HepG2 (cell line): ENCODE measurements around the gene DAD1. TPM values are rescaled to one million over a fixed set of nuclear protein-coding genes. Genes with fewer than 3 reads are reported as not detected.

Experiments
- ATAC-seq: fragments of 200-7000 bp; cut with Tn5 transposase; 3 replicates; pipeline ENCODE4 v1.9.1; 2020; ENCODE audit warnings: mild to moderate bottlenecking, moderate library complexity
- BruUV-seq: library from RNA; stranded (reverse); fragments of 400-500 nt; replicated peaks from 2 replicates; lab custom pipeline; 2021; lab: Mats Ljungman, UMichigan
- CTCF ChIA-PET: fragments of 300-600 bp; formaldehyde crosslinking; extraction: SDS; loops from one replicate; lab custom pipeline; 2021; ENCODE audit warnings: low total read pairs, inconsistent platforms, low intra/inter-chr PET ratio; lab: Yijun Ruan, JAX
- POLR2A ChIA-PET: fragments of 350-600 bp; sonication (Branson Sonifier 250); formaldehyde crosslinking; loops from one replicate; lab custom pipeline; 2020; ENCODE audit warnings: antibody characterized with exemption, inconsistent platforms; lab: Yijun Ruan, JAX
- DNase-seq: peaks from one replicate; pipeline ENCODE4 v3.0.0-alpha.2; 2015; ENCODE audit warnings: low spot score
- FAIRE-seq: peaks from 3 replicates; lab custom pipeline; 2011; peaks lifted over from hg19 to GRCh38; lab: Jason Lieb, UNC
- H2AFZ ChIP-seq: one replicate; pipeline ENCODE4 v1.6.1; 2011; ENCODE audit warnings: low read length, inconsistent platforms
- H3K27ac ChIP-seq: fragments of 300-600 bp; 3 replicates; pipeline ENCODE4 v1.8.0; 2011; ENCODE audit warnings: mixed run types, mild to moderate bottlenecking, mixed read lengths, low read length, inconsistent platforms; ENCODE audit not compliant: insufficient read depth; ENCODE audit errors: extremely low read length
- H3K27me3 ChIP-seq, 2 experiments: fragments of 200-600 bp in 1 of 2; 2 replicates in 1 of 2; 3 replicates in 1 of 2; pipeline versions ENCODE4 v1.6.0 to v1.8.0; 2011; ENCODE audit warnings: low read length in 2 of 2, mild to moderate bottlenecking in 2 of 2, moderate library complexity in 2 of 2, inconsistent platforms in 1 of 2; ENCODE audit not compliant: insufficient read depth in 2 of 2, control insufficient read depth in 1 of 2
- H3K36me3 ChIP-seq, 2 experiments: fragments of 200-600 bp in 1 of 2; replicated peaks in 1 of 2; 2 replicates in 1 of 2; 3 replicates in 1 of 2; pipeline versions ENCODE4 v1.5.1 to v1.8.0; 2011; ENCODE audit warnings: low read length in 2 of 2, inconsistent platforms in 1 of 2; ENCODE audit not compliant: insufficient read depth in 2 of 2, control insufficient read depth in 1 of 2
- H3K4me1 ChIP-seq: 2 replicates; pipeline ENCODE4 v1.5.1; 2012; ENCODE audit warnings: low read length, inconsistent platforms; ENCODE audit not compliant: insufficient read depth
- H3K4me2 ChIP-seq: 2 replicates; pipeline ENCODE4 v1.6.0; 2011; ENCODE audit warnings: low read depth, low read length, inconsistent platforms
- H3K4me3 ChIP-seq, 3 experiments: fragments of 200-600 bp in 1 of 3; sonication (generic), shearing (Covaris generic) in 1 of 3; replicated peaks in 1 of 3; 2 replicates each; pipeline ENCODE4 v1.5.1; 2011 to 2016; ENCODE audit warnings: low read length in 3 of 3, inconsistent platforms in 2 of 3, low read depth in 2 of 3, mild to moderate bottlenecking in 2 of 3, control low read depth in 1 of 3, mixed read lengths in 1 of 3; ENCODE audit not compliant: insufficient read depth in 1 of 3
- H3K79me2 ChIP-seq: one replicate; pipeline ENCODE4 v1.6.1; 2011; ENCODE audit warnings: low read length, inconsistent platforms; ENCODE audit not compliant: insufficient read depth
- H3K9ac ChIP-seq: 2 replicates; pipeline ENCODE4 v1.6.0; 2011; ENCODE audit warnings: mild to moderate bottlenecking, low read depth, low read length, inconsistent platforms; ENCODE audit not compliant: insufficient read depth
- H3K9me3 ChIP-seq: 2 replicates; pipeline ENCODE4 v1.5.1; 2012; ENCODE audit warnings: mild to moderate bottlenecking, low read length
- H4K20me1 ChIP-seq: 2 replicates; pipeline ENCODE4 v1.6.0; 2011; ENCODE audit warnings: inconsistent platforms, mild to moderate bottlenecking, low read length, moderate library complexity; ENCODE audit not compliant: insufficient read depth
- BRCA1 ChIP-seq: sonication (generic); formaldehyde crosslinking; IDR thresholded peaks from 2 replicates; pipeline ENCODE4 v1.4.0; 2020; ENCODE audit warnings: missing genetic modification reagents
- CCDC6 ChIP-seq: sonication (generic); formaldehyde crosslinking; IDR thresholded peaks from 2 replicates; pipeline ENCODE4 v1.8.1; 2022; ENCODE audit warnings: mild to moderate bottlenecking, missing genetic modification reagents, moderate library complexity
- CHD4 ChIP-seq: fragments of 200-600 bp; sonication (generic); IDR thresholded peaks from 2 replicates; pipeline ENCODE4 v1.7.0; 2017; ENCODE audit warnings: mild to moderate bottlenecking, low read length, borderline replicate concordance
- CREB1 ChIP-seq, 2 experiments: fragments of 450-650 bp in 1 of 2; IDR thresholded peaks; 2 replicates each; pipeline ENCODE4 v1.6.1; 2016 to 2017; ENCODE audit warnings: control low read depth in 1 of 2, mild to moderate bottlenecking in 1 of 2, missing compliant biosample characterization in 1 of 2, missing genetic modification characterization in 1 of 2
- FUBP1 ChIP-seq: sonication (generic); formaldehyde crosslinking; IDR thresholded peaks from 2 replicates; pipeline ENCODE4 v1.5.1; 2020; ENCODE audit warnings: missing genetic modification reagents, mild to moderate bottlenecking, borderline replicate concordance
- GTF2F1 ChIP-seq: fragments of 150-350 bp; IDR thresholded peaks from 2 replicates; pipeline ENCODE4 v1.6.1; 2014; ENCODE audit warnings: low read length
- KDM4B ChIP-seq: sonication (generic); formaldehyde crosslinking; IDR thresholded peaks from 2 replicates; pipeline ENCODE4 v1.4.0; 2020; ENCODE audit warnings: missing genetic modification reagents
- KLF16 ChIP-seq, 2 experiments: sonication (generic) in 1 of 2; formaldehyde crosslinking in 1 of 2; IDR thresholded peaks; 2 replicates each; pipeline versions ENCODE4 v1.6.1 to v1.8.0; 2016 to 2023; ENCODE audit warnings: missing genetic modification reagents in 2 of 2, missing compliant biosample characterization in 1 of 2
- MLLT10 ChIP-seq: sonication (generic); formaldehyde crosslinking; IDR thresholded peaks from 2 replicates; pipeline ENCODE4 v1.4.0; 2020; ENCODE audit warnings: missing genetic modification reagents
- PHB2 ChIP-seq: fragments of 450-650 bp; IDR thresholded peaks from 2 replicates; pipeline ENCODE4 v1.6.1; 2018; ENCODE audit not compliant: partially characterized antibody
- POLR2G ChIP-seq: fragments of 200-400 bp; formaldehyde crosslinking; IDR thresholded peaks from 2 replicates; pipeline ENCODE4 v1.6.1; 2018; ENCODE audit warnings: mild to moderate bottlenecking, low read depth, low read length, moderate library complexity
- PREB ChIP-seq: sonication (generic); formaldehyde crosslinking; IDR thresholded peaks from 2 replicates; pipeline ENCODE4 v1.4.0; 2020; ENCODE audit warnings: missing genetic modification reagents
- RARG ChIP-seq: sonication (generic); formaldehyde crosslinking; IDR thresholded peaks from 2 replicates; pipeline ENCODE4 v1.4.0; 2020; ENCODE audit warnings: low read depth, mild to moderate bottlenecking, missing genetic modification reagents
- SUZ12 ChIP-seq: fragments of 150-350 bp; IDR thresholded peaks from 2 replicates; pipeline ENCODE4 v1.6.1; 2014; ENCODE audit warnings: low read depth, low read length
- ZFP62 ChIP-seq: sonication (generic); formaldehyde crosslinking; IDR thresholded peaks from 2 replicates; pipeline ENCODE4 v1.4.0; 2020; ENCODE audit warnings: missing genetic modification reagents
- WGBS: methylation state at CpG from one replicate; pipeline ENCODE4 v1.1.6; 2017; ENCODE audit warnings: low lambda C conversion rate; 5-methylcytosine and 5-hydroxymethylcytosine counted together
- in situ Hi-C: cut with HindIII; loops from 2 replicates; pipeline ENCODE4 v1.10.0; 2017; ENCODE audit warnings: low pct_unique_long_range_greater_than_20kb; ENCODE audit not compliant: extremely low pct_ligation_motif_present
- intact Hi-C: fragments of 100-400 bp; cut with micrococcal nuclease; formaldehyde crosslinking; loops from one replicate; pipeline ENCODE4 v1.10.0; 2022; ENCODE audit not compliant: unreplicated experiment
- polyA plus RNA-seq, 8 experiments: library from polyadenylated mRNA; depleted of rRNA in 3 of 8; stranded (reverse) in 7 of 8; unstranded in 1 of 8; fragments of >200 nt; fragmentation: Illumina TruSeq in 4 of 8; extraction: Trizol in 4 of 8; gene quantifications; 2 replicates each; pipeline versions ENCODE4 v1.2.1 to v1.2.3, GENCODE V29; 2011 to 2016; ENCODE audit warnings: low read depth in 4 of 8, missing spikeins in 1 of 8, mixed read lengths in 1 of 8; ENCODE audit not compliant: insufficient read depth in 1 of 8
- total RNA-seq, 5 experiments: library from RNA; depleted of rRNA; stranded (reverse); fragments of >200 nt; fragmentation: Illumina TruSeq; extraction: Trizol; gene quantifications; 2 replicates each; pipeline ENCODE4 v1.2.3, GENCODE V29; 2016; ENCODE audit warnings: low read depth in 1 of 5

DAD1 gene
- total and polyA plus RNA-seq, 2 of the 13 experiments (the other 11 are each of a cell fraction or from before 2014, with no cell fraction given) = 558 to 626 TPM

- TF ChIP-seq FUBP1 (CRISPR knock-in tag) (no peak), SUZ12 (no peak), CREB1 (IDR thresholded peaks at IDR 0.05) (no peak), CREB1 (CRISPR knock-in tag; IDR thresholded peaks at IDR 0.05) (no peak), BRCA1 (CRISPR knock-in tag) (no peak)
Measured at GRCh38 chr14:22524784-22525161, 64.3 kb downstream of the DAD1 start (continued).

GRCh38 chr14:22524115-22524783 lies 64.8 kb downstream of the DAD1 start:
- H3K4me3 ChIP-seq = no peak overlapping the region
- H3K4me2 ChIP-seq = no peak overlapping the region
- ChIA-PET POLR2A (no interaction called here), CTCF (no interaction called here)
- no peaks in the 10 kb centered on the region for H3K36me3 ChIP-seq
- intact Hi-C loops (no loop called here), in situ Hi-C loops (no loop called here)
- no peak overlapping the region for H2AFZ ChIP-seq
- no peak overlapping the region for H3K9ac ChIP-seq
- no peak overlapping the region for H3K27ac ChIP-seq
- H3K27me3 ChIP-seq = peaks cover 0 to 24% of the 10 kb centered on the region in 2 experiments; a peak in 2 of 5 replicates
- H3K79me2 ChIP-seq = no peaks in the 10 kb centered on the region
- TF ChIP-seq CCDC6 (CRISPR knock-in tag) (no peak), GTF2F1 (no peak), RARG (CRISPR knock-in tag) (no peak), MLLT10 (CRISPR knock-in tag) (no peak), PREB (no peak), KDM4B (no peak), ZFP62 (CRISPR knock-in tag) (no peak), CHD4 (no peak), POLR2G (no peak), KLF16 (CRISPR knock-in tag; IDR thresholded peaks at IDR 0.05) (no peak), PHB2 (no peak)
- no peak for DNase-seq
- 38% methylated on average over 11 of the region's 11 CpGs for WGBS
- no peak for FAIRE-seq
- ATAC-seq = no peak
- no TSS peak for BruUV-seq
- H4K20me1 ChIP-seq = no peaks in the 10 kb centered on the region
- no peaks in the 10 kb centered on the region for H3K9me3 ChIP-seq
- peaks cover 9% of the 10 kb centered on the region for H3K4me1 ChIP-seq
